ENCODE results near the gene DNAJB1. TPM values are rescaled to one million over a fixed set of nuclear protein-coding genes. Genes with fewer than 3 reads are reported as not detected.

The DNAJB1 gene
- total RNA-seq, 1 experiment from 2014 or later = 77.7 TPM

GRCh38 chr19:14554382-14554812 is 36.2 kb upstream of the DNAJB1 start:
- peaks cover 2% of the 10 kb centered on the region for H3K79me1 ChIP-seq (ENCODE audit: insufficient read depth, low read depth, low read length, poor library complexity, severe bottlenecking)
- no peaks in the 10 kb centered on the region for H4K20me1 ChIP-seq (ENCODE audit: control insufficient read depth, insufficient read depth, insufficient read length)
- Mint-ChIP-seq H3K4me3 (no peak overlapping the region), H3K27me3 (ENCODE audit: low read depth) (no peaks in the 10 kb centered on the region), H3K27ac (peak overlapping the region; percentile 22 to 64 (median 48); a peak in 6 of 7 replicates), H3K9me3 (no peaks in the 10 kb centered on the region), H3K36me3 (ENCODE audit: insufficient read depth in 1 of 3, low read depth in 3 of 3) (peaks cover 0 to 4% (median 2%) of the 10 kb centered on the region in 3 experiments; a peak in 4 of 7 replicates), H3K4me1 (peaks cover 23 to 38% of the 10 kb centered on the region in 2 experiments)
- no peaks in the 10 kb centered on the region; the same call in 1 of the 2 replicates for H3K4me1 ChIP-seq (ENCODE audit: insufficient read depth, low read length)
- no peak overlapping the region for H3K18ac ChIP-seq (ENCODE audit: insufficient read length, low read depth, low read length)
- no peak overlapping the region for H3K4ac ChIP-seq (ENCODE audit: low read depth, low read length)
- no CpG with 5 or more reads among the region's 6 CpGs for WGBS (ENCODE audit: extremely low coverage, insufficient read length, low lambda C conversion rate)
- no peak overlapping the region for H3K4me2 ChIP-seq (ENCODE audit: insufficient read depth, insufficient read length, low read length)
- H2AFZ ChIP-seq (ENCODE audit: low read length) = no peak overlapping the region
- H3K23ac ChIP-seq (ENCODE audit: insufficient read length, low read depth, low read length) = no peak overlapping the region
- no peak overlapping the region for H3K56ac ChIP-seq (ENCODE audit: insufficient read length, low read depth, low read length)
- no peak overlapping the region for H2BK5ac ChIP-seq (ENCODE audit: insufficient read length, low read length)
- H2BK120ac ChIP-seq (ENCODE audit: low read depth, low read length, poor library complexity, severe bottlenecking) = no peak overlapping the region
- TF ChIP-seq CTCF (conservative IDR thresholded peaks at IDR 0.05) = no peak
- no peak overlapping the region for H3K9ac ChIP-seq (ENCODE audit: extremely low read depth, insufficient read length, low read length)
- H3K79me2 ChIP-seq (ENCODE audit: insufficient read depth, low read length) = peaks cover 1% of the 10 kb centered on the region; the same call in 1 of the 2 replicates
- no peak overlapping the region for H4K5ac ChIP-seq (ENCODE audit: insufficient read length, low read depth, low read length)
- no peak overlapping the region for H4K91ac ChIP-seq (ENCODE audit: insufficient read length, low read depth, low read length)
- H3K14ac ChIP-seq (ENCODE audit: insufficient read depth, low read length) = no peak overlapping the region
- H2AK5ac ChIP-seq (ENCODE audit: insufficient read length, low read length) = no peak overlapping the region
- H2BK15ac ChIP-seq (ENCODE audit: low read depth, low read length) = no peak overlapping the region
- H3K9me3 ChIP-seq (ENCODE audit: control insufficient read depth, low read depth, low read length) = no peaks in the 10 kb centered on the region
- no peak overlapping the region for H3K27ac ChIP-seq (ENCODE audit: insufficient read length, low read depth, low read length)
- H3T11ph ChIP-seq (ENCODE audit: low read length) = no peak overlapping the region
- H2BK20ac ChIP-seq (ENCODE audit: low read depth, low read length, poor library complexity, severe bottlenecking) = no peak overlapping the region
- DNase-seq = peak; percentile 53
- H3K27me3 ChIP-seq (ENCODE audit: insufficient read depth, low read length) = no peaks in the 10 kb centered on the region
- no peak overlapping the region for H4K8ac ChIP-seq (replicated peaks; ENCODE audit: insufficient read length, low read depth, low read length)
- no peak overlapping the region for H2BK12ac ChIP-seq (ENCODE audit: insufficient read length, low read depth, low read length)
- H3K23me2 ChIP-seq (ENCODE audit: insufficient read length, low read depth, low read length, poor library complexity, severe bottlenecking) = peaks cover 3% of the 10 kb centered on the region

Measured in H9 (cell line).